B cell (primary cell): ENCODE measurements around the gene ATP10A. TPM values are rescaled to one million over a fixed set of nuclear protein-coding genes. Genes with fewer than 3 reads are reported as not detected.

Experiments used
- ATAC-seq: fragments of 200-7000 bp; cut with Tn5 transposase; one replicate; pipeline ENCODE4 v1.10.0; 2021; ENCODE audit warnings: low read depth, mild to moderate bottlenecking, moderate number of reproducible peaks, moderate library complexity
- CTCF ChIA-PET: fragments of 350-600 bp; sonication (Branson Sonifier 250); formaldehyde crosslinking; loops from one replicate; lab custom pipeline; 2021; ENCODE audit warnings: antibody characterized with exemption, inconsistent platforms; lab: Charles Lee
- POLR2A ChIA-PET: fragments of 350-600 bp; sonication (Branson Sonifier 250); formaldehyde crosslinking; loops from one replicate; lab custom pipeline; 2021; ENCODE audit warnings: antibody characterized with exemption; lab: Charles Lee
- DNase-seq: peaks from one replicate; pipeline ENCODE4 v3.0.0; 2013
- H2AFZ ChIP-seq: 2 replicates; pipeline ENCODE4 v1.6.1; 2012; ENCODE audit warnings: mild to moderate bottlenecking, low read depth, low read length; ENCODE audit not compliant: insufficient read depth, poor library complexity, severe bottlenecking
- H3K27ac ChIP-seq, 2 donors: 1 replicate in 1 of 2; 2 replicates in 1 of 2; pipeline ENCODE4 v1.5.1; 2012 to 2013; ENCODE audit warnings: low read length in 2 of 2, mild to moderate bottlenecking in 2 of 2, moderate library complexity in 1 of 2
- H3K27me3 ChIP-seq, 4 experiments: fragments of 200-600 bp in 1 of 4; sonication (generic) in 1 of 4; replicated peaks in 1 of 4; 1 replicate in 2 of 4; 2 replicates in 2 of 4; pipeline versions ENCODE4 v1.6.1 to v1.7.0; 2013 to 2016; ENCODE audit warnings: low read length in 3 of 4, mild to moderate bottlenecking in 2 of 4, mixed read lengths in 1 of 4, moderate library complexity in 1 of 4; ENCODE audit not compliant: insufficient read depth in 4 of 4, control insufficient read depth in 3 of 4; ENCODE audit errors: control extremely low read depth in 1 of 4
- H3K36me3 ChIP-seq, 2 experiments: replicated peaks in 1 of 2; 1 replicate in 1 of 2; 2 replicates in 1 of 2; pipeline versions ENCODE4 v1.6.1 to v1.7.1; 2013; ENCODE audit warnings: low read length in 1 of 2; ENCODE audit not compliant: insufficient read depth in 2 of 2, control insufficient read depth in 1 of 2; ENCODE audit errors: control extremely low read depth in 1 of 2, extremely low read depth in 1 of 2
- H3K4me1 ChIP-seq, 2 donors: fragments of 200-600 bp in 1 of 2; sonication (generic) in 1 of 2; 1 replicate in 1 of 2; 2 replicates in 1 of 2; pipeline versions ENCODE4 v1.5.1 to v1.6.1; 2013 to 2017; ENCODE audit warnings: low read length in 2 of 2; ENCODE audit not compliant: control insufficient read depth in 2 of 2, insufficient read depth in 2 of 2
- H3K4me2 ChIP-seq: replicated peaks from 2 replicates; pipeline ENCODE3; 2012; ENCODE audit warnings: mild to moderate bottlenecking, low read depth, low read length; ENCODE audit not compliant: poor library complexity, severe bottlenecking
- H3K4me3 ChIP-seq, 5 experiments: fragments of 200-600 bp in 1 of 5; sonication (generic) in 1 of 5; 1 replicate in 3 of 5; 2 replicates in 2 of 5; pipeline versions ENCODE4 v1.5.1 to v1.7.0; 2011 to 2016; ENCODE audit warnings: low read length in 4 of 5, mild to moderate bottlenecking in 4 of 5, low read depth in 2 of 5, control low read depth in 1 of 5, moderate library complexity in 1 of 5; ENCODE audit not compliant: insufficient read depth in 1 of 5; ENCODE audit errors: control extremely low read depth in 1 of 5, extremely low read depth in 1 of 5
- H3K79me2 ChIP-seq: fragments of 200-600 bp; sonication (generic); one replicate; pipeline ENCODE4 v1.6.0; 2016; ENCODE audit warnings: low read length; ENCODE audit not compliant: control insufficient read depth, insufficient read depth
- H3K9ac ChIP-seq: fragments of 200-600 bp; sonication (generic); 2 replicates; pipeline ENCODE4 v1.6.1; 2017; ENCODE audit warnings: mild to moderate bottlenecking, low read length, moderate library complexity
- H3K9me3 ChIP-seq, 3 donors: one replicate each; pipeline versions ENCODE4 v1.6.1 to v1.7.1; 2013; ENCODE audit warnings: low read length in 2 of 3; ENCODE audit not compliant: control insufficient read depth in 2 of 3, insufficient read depth in 1 of 3; ENCODE audit errors: control extremely low read depth in 1 of 3
- H4K20me1 ChIP-seq: 2 replicates; pipeline ENCODE4 v1.6.0; 2012; ENCODE audit warnings: mild to moderate bottlenecking, low read length; ENCODE audit not compliant: insufficient read depth, control insufficient read depth, poor library complexity, severe bottlenecking
- H3K27ac Mint-ChIP-seq: one replicate; pipeline ENCODE4 v1.8.0; 2021; ENCODE audit warnings: mixed read lengths
- H3K27me3 Mint-ChIP-seq: one replicate; pipeline ENCODE4 v1.8.0; 2021; ENCODE audit warnings: mixed read lengths
- H3K4me1 Mint-ChIP-seq: one replicate; pipeline ENCODE4 v1.8.0; 2021; ENCODE audit warnings: mixed read lengths
- H3K4me3 Mint-ChIP-seq: one replicate; pipeline ENCODE4 v1.8.0; 2021; ENCODE audit warnings: mixed read lengths
- H3K9me3 Mint-ChIP-seq: one replicate; pipeline ENCODE4 v1.8.0; 2022; ENCODE audit warnings: mixed read lengths; ENCODE audit not compliant: insufficient read depth
- CTCF ChIP-seq: fragments of 200-600 bp; IDR thresholded peaks from one replicate; pipeline ENCODE4 v1.8.0; 2022; ENCODE audit warnings: antibody characterized with exemption, mild to moderate bottlenecking
- EZH2 ChIP-seq: IDR thresholded peaks from 2 replicates; pipeline ENCODE4 v1.6.1; 2012; ENCODE audit warnings: borderline replicate concordance, low read depth, mild to moderate bottlenecking, moderate library complexity, low read length; ENCODE audit not compliant: insufficient read depth, poor library complexity, severe bottlenecking
- WGBS: methylation state at CpG from one replicate; pipeline ENCODE4 v1.1.5; 2013; ENCODE audit warnings: missing lambda C conversion rate; ENCODE audit not compliant: insufficient coverage; 5-methylcytosine and 5-hydroxymethylcytosine counted together
- intact Hi-C: fragments of 100-400 bp; cut with micrococcal nuclease; formaldehyde crosslinking; loops from one replicate; pipeline ENCODE4 v1.10.0; 2022
- polyA plus RNA-seq: library from polyadenylated mRNA; depleted of rRNA; stranded (reverse); fragments of >200 nt; gene quantifications from 2 replicates; pipeline ENCODE4 v1.2.3, GENCODE V29; 2012
- total RNA-seq, 2 donors: library from RNA; stranded (reverse); fragments of 120-200 nt in 1 of 2; gene quantifications; 1 replicate in 1 of 2; 2 replicates in 1 of 2; pipeline versions ENCODE4 v1.2.3 to v1.2.4, GENCODE V29; 2013 to 2022

ATP10A gene
- total and polyA plus RNA-seq, 2 donors (not counting 1 experiment from before 2014, with no cell fraction given): 0.21 to 0.22 TPM

GRCh38 chr15:25687276-25687675, 175.9 kb downstream of the ATP10A start:
- H3K4me1 Mint-ChIP-seq: no peaks in the 10 kb centered on the region
- Histone ChIP-seq H3K4me2 (no peak overlapping the region), H4K20me1 (no peaks in the 10 kb centered on the region), H3K9ac (no peak overlapping the region), H3K27me3 (no peaks in the 10 kb centered on the region), H3K79me2 (no peaks in the 10 kb centered on the region), H3K4me3 (no peak overlapping the region), H2AFZ (no peak overlapping the region), H3K4me1 (no peaks in the 10 kb centered on the region), H3K27ac (no peak overlapping the region), H3K9me3 (peaks cover 0 to 11% (median 0%) of the 10 kb centered on the region in 3 donors), H3K36me3 (no peaks in the 10 kb centered on the region)
- no peak for TF ChIP-seq CTCF
- TF ChIP-seq EZH2: no peak
- H3K27me3 Mint-ChIP-seq: peaks cover 3% of the 10 kb centered on the region
- ChIA-PET CTCF (no interaction called here), POLR2A (no interaction called here)
- WGBS: 87% methylated on average over 2 of the region's 5 CpGs
- H3K4me3 Mint-ChIP-seq: no peak overlapping the region
- peaks cover 2% of the 10 kb centered on the region for H3K9me3 Mint-ChIP-seq
- DNase-seq (no peak), ATAC-seq (no peak)
- intact Hi-C loops: no loop called here
- no peak overlapping the region for H3K27ac Mint-ChIP-seq

GRCh38 chr15:25686780-25687179, 176.3 kb downstream of the ATP10A start:
- H3K9ac ChIP-seq: no peak overlapping the region
- H3K4me1 ChIP-seq: no peaks in the 10 kb centered on the region
- no peaks in the 10 kb centered on the region for H4K20me1 ChIP-seq
- TF ChIP-seq CTCF: no peak
- TF ChIP-seq EZH2: no peak
- ChIA-PET POLR2A (no interaction called here), CTCF (no interaction called here)
- no peaks in the 10 kb centered on the region for H3K79me2 ChIP-seq
- H3K27me3 ChIP-seq: no peaks in the 10 kb centered on the region
- no peak overlapping the region for H3K4me3 ChIP-seq
- H3K4me3 Mint-ChIP-seq: no peak overlapping the region
- H3K27me3 Mint-ChIP-seq: peaks cover 3% of the 10 kb centered on the region
- H3K9me3 ChIP-seq: peaks cover 0 to 11% (median 0%) of the 10 kb centered on the region in 3 donors
- 100% methylated on average over 3 of the region's 6 CpGs for WGBS
- H3K9me3 Mint-ChIP-seq: peaks cover 2% of the 10 kb centered on the region
- intact Hi-C loops: no loop called here
- H3K36me3 ChIP-seq: no peaks in the 10 kb centered on the region
- H3K4me1 Mint-ChIP-seq: no peaks in the 10 kb centered on the region
- DNase-seq: no peak
- H3K27ac Mint-ChIP-seq: no peak overlapping the region
- H3K4me2 ChIP-seq: no peak overlapping the region
- ATAC-seq: no peak
- H3K27ac ChIP-seq: no peak overlapping the region
- no peak overlapping the region for H2AFZ ChIP-seq
